Esophagus squamous epithelium (tissue), 5 donors: ENCODE results near the gene C11orf42. TPM values are rescaled to one million over a fixed set of nuclear protein-coding genes. Genes with fewer than 3 reads are reported as not detected.

ENCODE experiments used
- DNase-seq: peaks from one replicate; lab custom pipeline; 2025; lab: John Stamatoyannopoulos, UW
- H3K27ac ChIP-seq, 4 donors: fragments of 200-600 bp; sonication (generic); one replicate each; pipeline ENCODE4 v1.5.1; 2016 to 2019; ENCODE audit warnings: mild to moderate bottlenecking in 1 of 4
- H3K27me3 ChIP-seq, 4 donors: fragments of 200-600 bp; sonication (generic); 1 replicate in 3 of 4; 2 replicates in 1 of 4; pipeline versions ENCODE4 v1.5.1 to v1.6.0; 2017 to 2021; ENCODE audit warnings: antibody characterized with exemption in 1 of 4
- H3K36me3 ChIP-seq, 3 donors: fragments of 200-600 bp; sonication (generic); one replicate each; pipeline ENCODE4 v1.5.1; 2016 to 2019
- H3K4me1 ChIP-seq, 3 donors: fragments of 200-600 bp; sonication (generic); one replicate each; pipeline ENCODE4 v1.5.1; 2017 to 2019
- H3K4me3 ChIP-seq, 4 donors: fragments of 200-600 bp; sonication (generic); 1 replicate in 3 of 4; 2 replicates in 1 of 4; pipeline ENCODE4 v1.5.1; 2016 to 2019; ENCODE audit warnings: mild to moderate bottlenecking in 2 of 4, moderate library complexity in 1 of 4
- H3K9me3 ChIP-seq, 3 donors: fragments of 200-600 bp; sonication (generic); one replicate each; pipeline ENCODE4 v1.5.1; 2016 to 2019
- CTCF ChIP-seq, 6 experiments: fragments of 450-650 bp in 4 of 6; fragments of 200-600 bp in 2 of 6; sonication (generic) in 2 of 6; IDR thresholded peaks; one replicate each; pipeline ENCODE4 v1.5.1; 2016 to 2019; ENCODE audit warnings: antibody characterized with exemption in 6 of 6, mild to moderate bottlenecking in 4 of 6, moderate library complexity in 4 of 6
- POLR2A ChIP-seq, 4 donors: fragments of 450-650 bp; IDR thresholded peaks; one replicate each; pipeline ENCODE4 v1.6.1; 2017; ENCODE audit warnings: antibody characterized with exemption in 4 of 4, mild to moderate bottlenecking in 4 of 4, moderate library complexity in 3 of 4
- WGBS, 2 donors: methylation state at CpG; one replicate each; pipeline ENCODE4 v1.1.5; 2018; 5-methylcytosine and 5-hydroxymethylcytosine counted together
- intact Hi-C: fragments of 100-400 bp; cut with DNase I; formaldehyde crosslinking; loops from one replicate; pipeline ENCODE4 v1.15.0; 2022
- total RNA-seq, 4 donors: library from RNA; depleted of rRNA; stranded (reverse); fragments of >200 nt; gene quantifications; one replicate each; pipeline ENCODE4 v1.1.0, GENCODE V29; 2016
- donor health status: DM: yes; HTN: yes; CAD: no.

C11orf42 gene
- total RNA-seq, 4 donors from 2014 or later, result not detected

- Histone ChIP-seq H3K4me1 (peaks cover 11 to 42% (median 11%) of the 10 kb centered on the region in 3 donors), H3K27me3 (no peaks in the 10 kb centered on the region), H3K9me3 (no peaks in the 10 kb centered on the region), H3K4me3 (peak within 1 kb of the TSS; percentile 81 to 87 (median 82)), H3K36me3 (no peaks in the 10 kb centered on the region), H3K27ac (peak within 1 kb of the TSS; percentile 90 to 94 (median 94))
- peak; percentile 98 for DNase-seq
- WGBS, 2 donors, result 0 to 2% methylated on average over 26 to 31 of the region's 62 CpGs
- intact Hi-C loops, result no loop called here
- peak in 3 of 4 donors; percentile 27 to 74 (median 70) for TF ChIP-seq POLR2A (IDR thresholded peaks at IDR 0.05)
- TF ChIP-seq CTCF (IDR thresholded peaks at IDR 0.05), result no peak
These were observed 29.2 kb downstream of the C11orf42 start, which contains the start of gene FHIP1B for GRCh38 chr11:6234387-6235107. Gene FHIP1B, minus strand, starts transcription at chr11:6234636. Its CDS starts 10,120 bp downstream, at chr11:6224516.

GRCh38 chr11:6237266-6237665 lies 31.9 kb downstream of the C11orf42 start:
- 77 to 78% methylated on average over 4 of the region's 4 CpGs for WGBS, 2 donors
- no peak overlapping the region for H3K27ac ChIP-seq
- H3K4me3 ChIP-seq, result no peak overlapping the region
- H3K27me3 ChIP-seq, result no peaks in the 10 kb centered on the region
- H3K9me3 ChIP-seq, result no peaks in the 10 kb centered on the region
- H3K36me3 ChIP-seq, result no peaks in the 10 kb centered on the region
- DNase-seq, result no peak
- intact Hi-C loops, result no loop called here
- peaks cover 11 to 26% (median 11%) of the 10 kb centered on the region in 3 donors for H3K4me1 ChIP-seq
- TF ChIP-seq CTCF (IDR thresholded peaks at IDR 0.05) (no peak), POLR2A (IDR thresholded peaks at IDR 0.05) (no peak)

GRCh38 chr11:6237761-6238302 lies 32.5 kb downstream of the C11orf42 start:
- no peak for DNase-seq
- intact Hi-C loops, result no loop called here

GRCh38 chr11:6238902-6239301 lies 33.5 kb downstream of the C11orf42 start, which contains the start of gene CNGA4:
Gene CNGA4, plus strand, starts transcription at chr11:6239089. Its CDS starts 118 bp downstream, at chr11:6239207.
- intact Hi-C loops, result no loop called here
- WGBS, 2 donors, result 100% methylated on average over 1 of the region's 1 CpG; no CpG with 5 or more reads in 1 of the 2 donors
- TF ChIP-seq POLR2A (IDR thresholded peaks at IDR 0.05), result no peak
- no peak for TF ChIP-seq CTCF (IDR thresholded peaks at IDR 0.05)
- no peak within 1 kb of the TSS for H3K4me3 ChIP-seq
- peaks cover 1 to 11% (median 2%) of the 10 kb centered on the region in 3 donors for H3K4me1 ChIP-seq
- no peaks in the 10 kb centered on the region for H3K36me3 ChIP-seq
- H3K27ac ChIP-seq, result no peak within 1 kb of the TSS
- DNase-seq, result no peak
- H3K9me3 ChIP-seq, result no peaks in the 10 kb centered on the region
- H3K27me3 ChIP-seq, result no peaks in the 10 kb centered on the region

More at GRCh38 chr11:6237761-6238302, 32.5 kb downstream of the C11orf42 start:
- 85 to 93% methylated on average over 5 of the region's 5 CpGs for WGBS, 2 donors
- Histone ChIP-seq H3K4me1 (peaks cover 11 to 22% (median 11%) of the 10 kb centered on the region in 3 donors), H3K9me3 (no peaks in the 10 kb centered on the region), H3K27me3 (no peaks in the 10 kb centered on the region), H3K27ac (no peak overlapping the region), H3K4me3 (no peak overlapping the region), H3K36me3 (no peaks in the 10 kb centered on the region)
- no peak for TF ChIP-seq CTCF (IDR thresholded peaks at IDR 0.05)
- TF ChIP-seq POLR2A (IDR thresholded peaks at IDR 0.05), result no peak

- Histone ChIP-seq H3K36me3 (no peaks in the 10 kb centered on the region), H3K27ac (no peak overlapping the region), H3K27me3 (no peaks in the 10 kb centered on the region), H3K4me3 (no peak overlapping the region), H3K4me1 (peaks cover 0 to 8% (median 0%) of the 10 kb centered on the region in 3 donors), H3K9me3 (no peaks in the 10 kb centered on the region)
- WGBS, 2 donors, result 93 to 95% methylated on average over 21 to 28 of the region's 28 CpGs
- no peak for DNase-seq
- intact Hi-C loops, result no loop called here
- TF ChIP-seq CTCF (IDR thresholded peaks at IDR 0.05) (no peak), POLR2A (IDR thresholded peaks at IDR 0.05) (no peak)
These were observed 34.8 kb downstream of the C11orf42 start for GRCh38 chr11:6240139-6240538.
